Activated CD8-positive, alpha-beta memory T cell treated with anti-CD3 and anti-CD28 coated beads, Interleukin-2, amount 50 U/mL, for 1 hour (primary cell): ENCODE results near the gene ELK1.

Source experiments
- DNase-seq: peaks from one replicate; pipeline ENCODE4 v3.0.0-alpha.2; 2020; ENCODE audit errors: extremely low read depth

ELK1 gene

GRCh38 chrX:47645530-47645929 lies 4.8 kb downstream of the ELK1 start:
- no peak for DNase-seq

DNA sequence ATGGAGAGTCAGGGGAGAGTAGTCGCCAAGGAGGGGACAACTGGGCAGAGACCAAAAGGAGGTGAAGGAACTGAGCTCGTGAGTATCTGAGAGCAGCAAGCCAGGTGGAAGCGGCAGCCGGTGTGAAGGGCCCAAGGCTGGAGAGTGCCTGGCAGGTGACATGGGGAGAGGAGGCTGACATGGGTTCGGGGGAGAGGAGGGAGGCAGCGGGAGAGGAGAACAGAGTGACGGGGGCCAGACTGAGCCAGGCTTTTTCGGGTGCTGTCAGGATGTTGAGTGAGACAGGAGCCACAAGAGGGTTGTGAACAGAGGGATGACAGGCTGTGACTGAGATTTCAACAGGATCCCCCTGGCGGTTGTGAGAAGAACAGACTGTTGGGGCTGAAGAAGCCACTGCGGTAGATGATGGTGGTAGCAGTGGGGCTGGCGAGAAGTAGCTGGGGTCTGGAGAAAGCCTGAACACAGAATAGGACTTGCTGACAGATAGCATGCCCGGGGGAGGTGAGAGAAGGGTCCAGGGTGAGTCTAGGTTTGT lies 5.7 kb downstream of the ELK1 start:
- no peak for DNase-seq

DNA sequence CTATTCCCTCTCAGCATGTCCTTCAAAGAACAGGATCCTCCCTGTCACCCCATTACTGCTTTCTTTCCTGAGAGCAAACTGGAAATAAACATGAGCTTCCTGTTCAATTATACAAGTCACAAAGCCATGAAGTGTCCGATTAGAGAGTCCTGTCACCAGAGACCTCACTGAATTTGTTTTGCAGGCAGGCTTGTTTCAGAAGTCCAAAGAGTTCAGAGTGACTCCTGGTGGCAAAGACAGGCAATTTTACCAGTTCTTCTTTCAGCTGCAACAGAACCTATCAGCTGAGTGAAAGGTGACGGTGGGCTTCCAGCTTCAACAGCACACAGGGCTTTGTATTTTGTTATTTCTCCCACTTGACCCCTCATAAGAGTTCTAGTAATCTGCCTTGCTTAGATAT lies 6.4 kb downstream of the ELK1 start:
- no peak for DNase-seq

DNA sequence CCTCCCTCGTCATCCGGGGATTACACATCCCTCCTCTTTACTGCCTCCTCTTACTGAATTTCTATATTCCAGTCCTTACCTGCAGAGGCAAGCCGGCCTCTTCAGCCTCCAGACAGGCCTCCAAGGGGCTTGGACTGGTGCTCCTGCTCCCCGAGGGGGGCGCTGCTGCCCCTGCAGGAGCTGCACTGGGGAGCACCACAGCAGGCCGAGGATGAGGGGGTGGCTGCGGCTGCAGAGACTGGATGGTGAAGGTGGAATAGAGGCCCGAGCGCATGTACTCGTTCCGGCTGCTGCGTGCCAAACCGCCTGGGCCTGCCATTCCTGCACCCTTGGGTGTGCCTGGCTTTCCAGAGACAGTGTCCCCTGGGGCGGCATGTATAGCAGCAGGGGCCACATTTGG lies 11.5 kb downstream of the ELK1 start:
- DNase-seq: no peak

GRCh38 chrX:47637546-47638195 lies 12.7 kb downstream of the ELK1 start:
- DNase-seq: no peak

- DNase-seq: no peak
These were observed 15.3 kb downstream of the ELK1 start for GRCh38 chrX:47634871-47635575.

- no peak for DNase-seq
These were observed 16.4 kb downstream of the ELK1 start for GRCh38 chrX:47633689-47634590.

DNA sequence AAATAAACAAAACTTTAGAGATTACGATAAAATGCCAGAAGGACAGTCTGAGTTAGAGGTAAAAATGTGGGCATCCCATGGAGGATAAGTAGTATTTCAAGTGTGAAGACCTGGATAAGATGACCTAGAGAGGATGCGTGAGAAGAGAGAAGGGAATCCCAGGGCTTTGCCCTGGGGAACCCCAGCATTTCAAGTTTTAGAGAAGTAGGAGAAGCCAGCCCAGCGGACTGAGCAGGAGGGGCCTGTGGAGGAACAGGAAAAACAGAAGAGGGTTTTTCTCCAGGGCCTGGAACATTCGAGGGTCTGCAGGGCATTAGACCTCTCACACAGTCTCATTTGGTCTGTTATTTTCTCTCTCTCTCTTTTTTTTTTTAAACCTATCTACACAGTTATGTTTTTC lies 17.7 kb downstream of the ELK1 start:
- DNase-seq: no peak

- no peak for DNase-seq
These were observed 18.7 kb downstream of the ELK1 start for GRCh38 chrX:47631676-47632075.

- DNase-seq: no peak
These were observed 20.8 kb downstream of the ELK1 start, which contains the start of gene CFP for GRCh38 chrX:47629419-47630200. Gene CFP (minus strand): TSS chrX:47629930. CDS start chrX:47629844, 86 bp downstream.

GRCh38 chrX:47628982-47629381 lies 21.4 kb downstream of the ELK1 start:
- no peak for DNase-seq

DNA sequence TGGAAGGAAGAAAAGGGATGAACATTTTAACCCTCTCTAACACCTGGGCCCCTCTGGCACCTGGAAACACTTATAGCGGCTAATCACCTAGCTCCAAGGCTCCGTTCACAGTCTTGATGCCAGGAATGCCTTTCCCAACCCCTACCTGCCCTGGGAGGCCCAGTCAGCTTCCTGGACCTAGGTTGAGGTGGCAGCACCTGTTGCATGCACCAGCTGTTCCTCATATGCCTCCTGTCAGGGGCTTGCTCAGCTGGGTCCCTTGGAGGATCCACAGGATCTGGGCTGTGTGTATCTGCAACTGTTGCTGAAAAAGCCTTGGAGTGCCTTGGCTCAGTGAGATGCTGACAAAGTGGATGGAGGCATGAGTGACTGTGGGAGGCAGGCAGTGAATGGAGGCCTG lies 25.0 kb downstream of the ELK1 start:
- no peak for DNase-seq

- peak; percentile 23 for DNase-seq
These were observed 26.8 kb downstream of the ELK1 start for GRCh38 chrX:47623540-47624027.

DNA sequence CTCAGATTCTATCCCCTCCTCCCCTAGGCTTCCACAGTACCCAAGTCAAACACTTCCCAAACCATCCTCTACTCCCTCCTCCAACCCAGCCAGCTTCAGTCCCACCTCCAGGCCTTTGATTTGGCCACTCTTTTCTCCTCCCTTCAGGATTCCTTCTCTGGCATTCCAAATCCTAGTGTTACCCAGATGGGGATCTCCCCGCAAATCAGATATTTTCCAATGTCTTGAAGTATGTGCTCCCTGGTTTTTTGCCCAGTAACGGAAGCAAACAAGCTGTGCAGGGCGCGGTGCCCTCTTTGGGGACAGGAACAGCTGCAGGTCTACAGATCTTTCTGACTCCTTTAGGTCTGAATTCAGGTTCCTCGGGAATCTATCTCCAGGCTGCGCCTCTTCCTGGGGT lies 28.5 kb downstream of the ELK1 start:
- DNase-seq: no peak

DNA sequence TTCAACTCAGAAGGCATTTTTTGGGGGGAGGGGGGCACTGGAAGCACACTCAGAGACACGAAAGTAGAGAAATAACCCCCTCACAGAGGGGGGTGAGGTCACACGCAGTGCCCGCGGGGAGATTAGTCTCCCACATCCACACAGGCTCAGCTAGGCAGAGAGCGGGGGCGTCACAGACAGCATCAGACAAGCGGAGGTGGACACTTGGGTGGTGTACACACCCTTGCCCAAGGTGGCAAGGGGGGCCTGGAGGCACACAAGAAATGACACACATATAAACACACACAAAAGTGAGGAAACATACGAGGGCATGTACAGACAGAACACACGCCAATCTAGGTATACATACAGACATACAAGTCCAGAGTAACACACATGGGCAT lies 30.1 kb downstream of the ELK1 start:
- DNase-seq: no peak

DNA sequence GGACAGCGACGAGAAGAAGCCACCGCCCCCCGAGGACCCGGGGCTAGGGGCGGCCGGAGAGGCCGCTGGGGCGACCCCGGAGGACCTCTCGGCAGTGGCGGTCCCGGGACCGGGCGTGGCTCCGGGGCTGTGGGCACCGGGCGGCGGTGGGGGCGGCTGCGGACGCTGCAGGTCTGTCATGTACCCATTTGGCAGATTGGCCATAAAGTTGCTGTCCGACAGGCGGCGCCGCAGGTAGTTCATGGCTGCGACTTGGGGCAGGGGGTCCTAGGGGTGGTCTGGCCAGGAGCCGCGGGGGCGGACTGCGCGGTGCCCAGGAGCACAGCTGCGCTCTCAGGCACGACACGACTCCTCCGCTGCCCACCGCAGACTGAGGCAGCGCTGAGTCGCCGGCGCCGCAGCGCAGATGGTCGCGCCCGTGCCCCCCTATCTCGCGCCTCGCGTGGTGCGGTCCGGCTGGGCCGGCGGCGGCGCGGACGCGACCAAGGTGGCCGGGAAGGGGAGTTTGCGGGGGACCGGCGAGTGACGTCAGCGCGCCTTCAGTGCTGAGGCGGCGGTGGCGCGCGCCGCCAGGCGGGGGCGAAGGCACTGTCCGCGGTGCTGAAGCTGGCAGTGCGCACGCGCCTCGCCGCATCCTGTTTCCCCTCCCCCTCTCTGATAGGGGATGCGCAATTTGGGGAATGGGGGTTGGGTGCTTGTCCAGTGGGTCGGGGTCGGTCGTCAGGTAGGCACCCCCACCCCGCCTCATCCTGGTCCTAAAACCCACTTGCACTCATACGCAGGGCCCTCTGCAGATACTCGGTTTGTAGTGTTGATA lies 30.7 kb downstream of the ELK1 start, which contains the start of gene SYN1:
SYN1 (minus strand) TSS at position 372 of the 817 bp plus-strand sequence; CDS start at position 243, 129 bp downstream.
- peak; percentile 33 for DNase-seq

GRCh38 chrX:47618923-47619485 lies 31.4 kb downstream of the ELK1 start:
- DNase-seq: no peak

DNA sequence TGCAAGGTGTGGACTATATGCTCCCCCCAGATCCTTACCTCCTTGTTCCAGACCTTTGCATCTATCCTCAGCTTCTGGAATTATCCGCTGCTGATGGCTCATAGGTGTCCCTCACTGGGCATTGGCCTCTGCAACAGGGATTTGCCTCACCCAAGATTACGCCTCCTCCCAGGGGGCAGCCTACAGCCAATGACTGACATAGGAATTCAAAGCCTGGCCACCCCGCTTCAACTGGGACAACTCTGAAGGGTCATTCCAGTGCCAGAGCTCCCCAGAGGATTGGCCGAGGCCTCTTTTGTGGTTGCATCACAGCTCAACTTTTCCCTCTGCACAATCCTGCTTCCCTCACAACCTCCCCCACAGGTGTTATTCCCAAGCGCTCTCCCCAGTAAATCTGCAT lies 35.7 kb downstream of the ELK1 start:
- DNase-seq: no peak

DNA sequence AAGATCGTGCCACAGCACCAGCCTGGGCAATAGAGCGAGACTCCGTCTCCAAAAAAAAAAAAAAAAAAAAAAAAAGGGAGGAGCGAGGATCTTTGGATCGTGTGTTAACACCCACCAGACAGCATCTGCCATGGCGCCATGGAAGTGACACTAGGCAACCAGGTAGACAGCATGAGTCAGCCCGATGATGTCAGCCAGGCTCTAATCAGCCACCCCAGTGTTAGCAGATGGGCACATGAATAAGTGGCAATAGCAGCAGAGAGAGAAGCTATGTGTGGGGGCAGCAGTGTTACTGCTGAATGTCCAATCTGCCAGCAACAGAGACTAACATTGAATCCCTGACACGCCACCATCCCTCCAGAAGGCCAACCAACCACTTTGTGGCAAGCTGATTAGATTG lies 37.3 kb downstream of the ELK1 start:
- DNase-seq: no peak

DNA sequence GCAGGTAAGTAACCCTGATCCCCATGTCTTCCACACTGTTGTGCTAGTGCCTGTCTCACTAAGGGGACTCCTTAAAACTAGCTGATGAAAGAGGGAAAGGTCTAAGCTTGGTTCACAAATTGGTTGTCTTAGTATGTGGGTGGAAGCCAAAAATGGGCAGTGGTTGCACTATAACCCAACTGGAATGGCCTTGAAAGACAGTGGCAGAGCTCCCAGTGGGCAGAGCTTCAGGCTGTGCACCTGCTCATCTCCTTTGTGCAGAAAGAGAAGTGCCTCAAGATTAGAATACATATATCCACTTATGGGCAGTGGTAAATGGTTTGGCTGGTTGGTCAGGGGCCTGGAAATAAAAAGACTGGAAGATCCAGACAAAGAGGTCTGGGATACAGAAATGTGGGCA lies 37.9 kb downstream of the ELK1 start:
- no peak for DNase-seq
